Panc1 (cell line): ENCODE results near the gene SCFD1.

Experiments
- POLR2AphosphoS5 ChIP-seq: IDR thresholded peaks from 2 replicates; pipeline ENCODE4 v1.6.1; 2012; ENCODE audit warnings: mild to moderate bottlenecking, low read depth, low read length, moderate library complexity
- TF ChIP-seq, protein P1 (sequence below): fragments of 450-650 bp; IDR thresholded peaks from 2 replicates; pipeline ENCODE4 v1.5.1; 2017; ENCODE audit warnings: mild to moderate bottlenecking

DNA sequence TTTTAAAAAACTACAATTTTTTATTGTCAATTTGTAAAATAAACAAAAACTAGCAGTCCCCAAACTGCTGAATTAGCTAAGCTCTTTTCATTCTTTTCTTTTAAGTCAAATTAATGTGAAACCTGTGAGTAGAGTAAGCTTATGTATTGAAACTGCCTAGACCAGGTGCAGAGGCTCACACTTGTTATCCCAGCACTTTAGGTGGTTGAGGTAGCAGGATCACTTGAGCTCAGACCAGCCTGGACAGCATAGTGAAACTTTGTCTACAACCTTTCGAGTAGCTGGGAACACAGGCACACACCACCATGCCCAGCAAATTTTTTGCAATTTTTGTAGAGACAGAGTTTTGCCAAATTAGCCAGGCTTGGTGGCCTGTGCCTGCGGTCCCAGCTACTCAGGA is 26.4 kb downstream of the SCFD1 start:
- TF ChIP-seq, protein P1, sequence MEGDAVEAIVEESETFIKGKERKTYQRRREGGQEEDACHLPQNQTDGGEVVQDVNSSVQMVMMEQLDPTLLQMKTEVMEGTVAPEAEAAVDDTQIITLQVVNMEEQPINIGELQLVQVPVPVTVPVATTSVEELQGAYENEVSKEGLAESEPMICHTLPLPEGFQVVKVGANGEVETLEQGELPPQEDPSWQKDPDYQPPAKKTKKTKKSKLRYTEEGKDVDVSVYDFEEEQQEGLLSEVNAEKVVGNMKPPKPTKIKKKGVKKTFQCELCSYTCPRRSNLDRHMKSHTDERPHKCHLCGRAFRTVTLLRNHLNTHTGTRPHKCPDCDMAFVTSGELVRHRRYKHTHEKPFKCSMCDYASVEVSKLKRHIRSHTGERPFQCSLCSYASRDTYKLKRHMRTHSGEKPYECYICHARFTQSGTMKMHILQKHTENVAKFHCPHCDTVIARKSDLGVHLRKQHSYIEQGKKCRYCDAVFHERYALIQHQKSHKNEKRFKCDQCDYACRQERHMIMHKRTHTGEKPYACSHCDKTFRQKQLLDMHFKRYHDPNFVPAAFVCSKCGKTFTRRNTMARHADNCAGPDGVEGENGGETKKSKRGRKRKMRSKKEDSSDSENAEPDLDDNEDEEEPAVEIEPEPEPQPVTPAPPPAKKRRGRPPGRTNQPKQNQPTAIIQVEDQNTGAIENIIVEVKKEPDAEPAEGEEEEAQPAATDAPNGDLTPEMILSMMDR = no peak
- TF ChIP-seq POLR2AphosphoS5 = no peak
